A549 treated with AZD9567 at 1 μM for 4 hours (cell line): Measurements from ENCODE around the gene CLDN12. TPM values are rescaled to one million over a fixed set of nuclear protein-coding genes. Genes with fewer than 3 reads are reported as not detected.

Experiments
- total RNA-seq: library from RNA; stranded (reverse); fragments of 200-300 nt; extraction: Qiagen RNA extraction; gene quantifications from 5 replicates; pipeline ENCODE4 v1.2.3, GENCODE V29; 2022; ENCODE audit not compliant: insufficient read depth

Gene CLDN12
- total RNA-seq: 24.5 to 33.1 TPM (median 30.4 TPM) in 5 replicates

GRCh38 chr7:90403174-90404113 lies at the start of gene CLDN12:
CLDN12 (plus strand) TSS chr7:90403461; CDS start chr7:90412677, 9,216 bp downstream.

Other genes with a start within 250 kb of the CLDN12 start
- 13.0 to 15.5 TPM (median 14.1 TPM) in 5 replicates for gene STEAP1, start 249.0 kb upstream of the CLDN12 start, total RNA-seq
- gene STEAP2, start 191.7 kb upstream of the CLDN12 start, total RNA-seq: 3.0 to 3.9 TPM (median 3.7 TPM) in 5 replicates
- gene CFAP69, start 158.3 kb upstream of the CLDN12 start, total RNA-seq: 1.8 to 2.4 TPM (median 2.1 TPM) in 4 of 5 replicates, not detected in the other
- 0.03 to 0.06 TPM (median 0.04 TPM) in 4 of 5 replicates, not detected in the other for gene FAM237B, start 82.2 kb upstream of the CLDN12 start, total RNA-seq
- gene GTPBP10, start 56.7 kb upstream of the CLDN12 start, total RNA-seq: 26.2 to 41.3 TPM (median 27.3 TPM) in 5 replicates
- gene PTTG1IP2, start 66.2 kb downstream of the CLDN12 start, total RNA-seq: not detected in 5 replicates
- gene CDK14, start 192.9 kb downstream of the CLDN12 start, total RNA-seq: 0.04 to 7.2 TPM (median 0.21 TPM) in 5 replicates